Measurements from ENCODE around the gene C2orf92.

DNA sequence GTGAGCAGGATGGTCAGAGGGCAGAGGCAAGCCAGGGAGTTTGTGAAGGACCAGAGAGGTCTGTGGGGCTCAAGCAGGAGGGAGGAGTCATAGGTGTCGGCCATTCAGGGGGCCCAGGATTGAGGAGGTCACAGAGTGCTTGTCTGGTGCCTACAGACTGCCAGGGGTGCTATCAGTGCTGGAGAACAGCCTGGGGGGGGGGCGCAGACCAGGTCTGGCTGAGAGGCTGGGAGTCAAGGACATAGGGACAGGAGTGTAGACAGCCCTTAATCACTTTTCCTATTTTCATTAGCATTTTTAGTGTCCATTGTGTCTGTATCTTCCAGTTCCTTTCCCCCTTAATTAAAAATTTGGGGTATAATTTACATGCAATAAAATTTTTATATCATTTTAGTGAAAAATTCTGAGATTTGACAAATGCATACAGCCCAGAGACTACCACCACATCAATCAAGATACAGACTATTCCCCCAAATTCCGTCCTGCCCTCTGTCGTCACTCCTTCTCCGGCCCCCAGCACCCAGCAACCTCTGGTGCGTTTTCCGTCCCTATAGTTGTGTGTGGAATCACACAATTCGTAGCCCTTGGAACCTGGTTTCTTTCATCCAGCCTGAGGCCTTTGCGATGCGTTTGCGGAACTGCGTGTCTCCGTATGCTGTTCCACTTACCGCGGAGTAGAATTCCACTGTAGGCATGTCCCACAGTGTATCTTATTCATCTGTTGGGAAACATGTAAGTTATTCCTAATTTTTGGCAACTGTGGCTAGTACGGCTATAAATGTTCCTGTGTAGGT lies 50.0 kb downstream of the C2orf92 start:
- TF ChIP-seq POLR2AphosphoS5 (IDR thresholded peaks at IDR 0.05) (no peak), SMC3 (conservative IDR thresholded peaks at IDR 0.05; ENCODE audit: poor library complexity) (no peak), EP300 (conservative IDR thresholded peaks at IDR 0.05; ENCODE audit: poor library complexity, severe bottlenecking) (no peak), TAF1 (IDR thresholded peaks at IDR 0.05; ENCODE audit: low read depth) (no peak)
- TF ChIP-seq, protein P1, sequence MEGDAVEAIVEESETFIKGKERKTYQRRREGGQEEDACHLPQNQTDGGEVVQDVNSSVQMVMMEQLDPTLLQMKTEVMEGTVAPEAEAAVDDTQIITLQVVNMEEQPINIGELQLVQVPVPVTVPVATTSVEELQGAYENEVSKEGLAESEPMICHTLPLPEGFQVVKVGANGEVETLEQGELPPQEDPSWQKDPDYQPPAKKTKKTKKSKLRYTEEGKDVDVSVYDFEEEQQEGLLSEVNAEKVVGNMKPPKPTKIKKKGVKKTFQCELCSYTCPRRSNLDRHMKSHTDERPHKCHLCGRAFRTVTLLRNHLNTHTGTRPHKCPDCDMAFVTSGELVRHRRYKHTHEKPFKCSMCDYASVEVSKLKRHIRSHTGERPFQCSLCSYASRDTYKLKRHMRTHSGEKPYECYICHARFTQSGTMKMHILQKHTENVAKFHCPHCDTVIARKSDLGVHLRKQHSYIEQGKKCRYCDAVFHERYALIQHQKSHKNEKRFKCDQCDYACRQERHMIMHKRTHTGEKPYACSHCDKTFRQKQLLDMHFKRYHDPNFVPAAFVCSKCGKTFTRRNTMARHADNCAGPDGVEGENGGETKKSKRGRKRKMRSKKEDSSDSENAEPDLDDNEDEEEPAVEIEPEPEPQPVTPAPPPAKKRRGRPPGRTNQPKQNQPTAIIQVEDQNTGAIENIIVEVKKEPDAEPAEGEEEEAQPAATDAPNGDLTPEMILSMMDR (IDR thresholded peaks at IDR 0.05; ENCODE audit: poor library complexity, severe bottlenecking): no peak
